Measurements from ENCODE around the gene OLFM2.
"Not testable (repeated sequence)": the region's sequence is repeated elsewhere in the genome, so short reads cannot be mapped to it uniquely, and the experiment has no call there.

OLFM2 gene

GRCh38 chr19:9861503-9861902 lies 74.8 kb downstream of the OLFM2 start:
- DNase-seq (ENCODE audit: low spot score) = no peak

- no peak for DNase-seq (ENCODE audit: low spot score)
Observed at GRCh38 chr19:9860407-9860806, 75.9 kb downstream of the OLFM2 start.

- DNase-seq (ENCODE audit: low spot score) = no peak
Observed at GRCh38 chr19:9858766-9859165, 77.5 kb downstream of the OLFM2 start.

- no peak for DNase-seq (ENCODE audit: low spot score)
Observed at GRCh38 chr19:9857920-9858746, 78.2 kb downstream of the OLFM2 start.

- DNase-seq (ENCODE audit: low spot score) = no peak
Observed at GRCh38 chr19:9857076-9857721, 79.1 kb downstream of the OLFM2 start.

- no peak for DNase-seq (ENCODE audit: low spot score)
Observed at GRCh38 chr19:9856609-9857008, 79.7 kb downstream of the OLFM2 start.

GRCh38 chr19:9854282-9854846 lies 82.0 kb downstream of the OLFM2 start:
- DNase-seq (ENCODE audit: low spot score) = no peak

- DNase-seq (ENCODE audit: low spot score) = no peak
Observed at GRCh38 chr19:9850235-9850959, 85.9 kb downstream of the OLFM2 start.

GRCh38 chr19:9849791-9850190 lies 86.5 kb downstream of the OLFM2 start:
- no peak for DNase-seq (ENCODE audit: low spot score)

- no peak for DNase-seq (ENCODE audit: low spot score)
Observed at GRCh38 chr19:9848762-9849161, 87.6 kb downstream of the OLFM2 start.

- DNase-seq (ENCODE audit: low spot score) = peak; percentile 49
Observed at GRCh38 chr19:9848060-9848459, 88.3 kb downstream of the OLFM2 start.

GRCh38 chr19:9847087-9847671 lies 89.1 kb downstream of the OLFM2 start:
- DNase-seq (ENCODE audit: low spot score) = peak; percentile 55

- not testable (repeated sequence) for DNase-seq (ENCODE audit: low spot score)
Observed at GRCh38 chr19:9843626-9844273, 92.6 kb downstream of the OLFM2 start.

- DNase-seq (ENCODE audit: low spot score) = no peak
Observed at GRCh38 chr19:9842834-9843625, 93.3 kb downstream of the OLFM2 start.

- DNase-seq (ENCODE audit: low spot score) = no peak
Observed at GRCh38 chr19:9839415-9839814, 96.9 kb downstream of the OLFM2 start.

GRCh38 chr19:9838324-9838723 lies 98.0 kb downstream of the OLFM2 start:
- DNase-seq (ENCODE audit: low spot score) = no peak

GRCh38 chr19:9836021-9836420 lies 100.3 kb downstream of the OLFM2 start:
- DNase-seq (ENCODE audit: low spot score) = no peak

GRCh38 chr19:9835507-9835949 lies 100.8 kb downstream of the OLFM2 start:
- DNase-seq (ENCODE audit: low spot score) = no peak

- peak; percentile 98 for DNase-seq (ENCODE audit: low spot score)
Observed at GRCh38 chr19:9834726-9835506, 101.4 kb downstream of the OLFM2 start, which contains the start of gene PIN1. Gene PIN1, plus strand, starts transcription at chr19:9835318. Its CDS starts 27 bp downstream, at chr19:9835345.

- no peak for DNase-seq (ENCODE audit: low spot score)
Observed at GRCh38 chr19:9834307-9834725, 102.0 kb downstream of the OLFM2 start.

Data from HuH-7 (cell line).